HG02970 (cell line): ENCODE results near the gene SAFB.
"Not testable (repeated sequence)": the region's sequence is repeated elsewhere in the genome, so short reads cannot be mapped to it uniquely, and the experiment has no call there.

Experiments
- ATAC-seq: cut with Tn5 transposase; IDR thresholded peaks from one replicate; pipeline ENCODE4 v1.9.1; 2021; ENCODE audit warnings: mild to moderate bottlenecking, moderate library complexity, moderate number of reproducible peaks; ENCODE audit not compliant: unreplicated experiment, low FRiP score

The SAFB gene

GRCh38 chr19:5681391-5682106 lies 58.7 kb downstream of the SAFB start:
- ATAC-seq = no peak

DNA sequence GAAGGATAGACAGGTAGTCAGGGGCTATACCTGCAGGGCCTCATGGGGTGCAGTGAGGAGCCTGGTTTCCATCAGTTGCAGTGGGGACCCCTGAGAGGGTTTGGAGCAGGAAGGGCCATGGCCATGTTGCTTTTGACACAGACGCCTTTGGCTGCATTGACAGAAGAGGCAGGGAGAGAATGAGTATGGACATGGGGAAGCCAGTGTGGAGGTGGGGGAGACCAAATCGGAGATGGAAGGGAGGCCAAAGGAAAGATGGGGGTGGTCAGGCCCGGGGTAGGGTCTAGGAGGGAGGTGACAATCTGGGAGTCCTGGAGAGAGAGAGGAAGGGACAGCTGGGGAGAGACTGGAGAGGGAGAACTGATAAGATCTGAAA lies 59.2 kb downstream of the SAFB start:
- ATAC-seq = no peak

GRCh38 chr19:5683177-5683886 lies 60.4 kb downstream of the SAFB start:
- no peak for ATAC-seq

DNA sequence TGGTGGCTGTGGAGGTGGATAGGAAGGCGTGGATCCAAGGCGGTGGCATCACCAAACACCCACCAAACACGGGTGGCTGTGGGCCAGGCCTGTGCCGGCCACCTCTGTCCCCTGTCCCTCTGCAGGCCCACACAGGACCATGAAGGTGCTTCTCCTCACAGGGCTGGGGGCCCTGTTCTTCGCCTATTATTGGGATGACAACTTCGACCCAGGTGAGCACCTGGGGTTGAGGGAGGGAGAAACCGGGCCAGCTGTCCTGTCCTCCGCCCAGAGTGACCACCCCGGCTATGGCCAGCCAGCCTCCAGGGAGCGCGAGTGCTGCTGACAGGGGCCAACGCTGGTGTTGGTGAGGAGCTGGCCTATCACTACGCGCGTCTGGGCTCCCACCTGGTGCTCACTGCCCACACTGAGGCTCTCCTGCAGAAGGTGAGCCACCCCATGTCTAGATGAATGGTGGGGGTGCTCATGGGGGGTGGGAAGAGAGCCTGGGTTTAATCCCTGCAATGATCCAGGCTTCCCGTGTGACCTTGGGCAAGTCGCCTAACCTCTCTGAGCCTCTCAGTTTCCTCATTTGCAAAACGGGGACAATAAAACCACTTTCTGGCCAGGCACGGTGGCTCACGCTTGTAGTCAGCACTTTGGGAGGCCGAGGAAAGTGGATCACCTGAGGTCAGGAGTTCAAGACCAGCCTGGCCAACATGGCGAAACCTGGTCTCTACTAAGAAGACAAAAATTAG lies 62.0 kb downstream of the SAFB start:
- no peak for ATAC-seq

DNA sequence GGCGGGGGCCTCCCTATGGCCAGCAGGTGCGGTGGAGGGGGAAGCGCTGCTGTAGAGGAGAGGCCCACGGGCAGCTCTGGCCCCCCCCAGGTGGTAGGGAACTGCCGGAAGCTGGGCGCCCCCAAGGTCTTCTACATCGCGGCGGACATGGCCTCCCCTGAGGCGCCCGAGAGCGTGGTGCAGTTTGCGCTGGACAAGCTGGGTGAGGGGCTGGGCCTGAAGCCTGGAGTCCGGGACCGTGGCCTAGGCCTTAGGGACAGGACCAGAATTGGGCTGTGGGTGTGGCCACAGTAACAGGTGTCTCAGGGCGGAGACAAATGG lies 63.4 kb downstream of the SAFB start:
- no peak for ATAC-seq

GRCh38 chr19:5686647-5687359 lies 63.9 kb downstream of the SAFB start:
- ATAC-seq = peak; percentile 50

DNA sequence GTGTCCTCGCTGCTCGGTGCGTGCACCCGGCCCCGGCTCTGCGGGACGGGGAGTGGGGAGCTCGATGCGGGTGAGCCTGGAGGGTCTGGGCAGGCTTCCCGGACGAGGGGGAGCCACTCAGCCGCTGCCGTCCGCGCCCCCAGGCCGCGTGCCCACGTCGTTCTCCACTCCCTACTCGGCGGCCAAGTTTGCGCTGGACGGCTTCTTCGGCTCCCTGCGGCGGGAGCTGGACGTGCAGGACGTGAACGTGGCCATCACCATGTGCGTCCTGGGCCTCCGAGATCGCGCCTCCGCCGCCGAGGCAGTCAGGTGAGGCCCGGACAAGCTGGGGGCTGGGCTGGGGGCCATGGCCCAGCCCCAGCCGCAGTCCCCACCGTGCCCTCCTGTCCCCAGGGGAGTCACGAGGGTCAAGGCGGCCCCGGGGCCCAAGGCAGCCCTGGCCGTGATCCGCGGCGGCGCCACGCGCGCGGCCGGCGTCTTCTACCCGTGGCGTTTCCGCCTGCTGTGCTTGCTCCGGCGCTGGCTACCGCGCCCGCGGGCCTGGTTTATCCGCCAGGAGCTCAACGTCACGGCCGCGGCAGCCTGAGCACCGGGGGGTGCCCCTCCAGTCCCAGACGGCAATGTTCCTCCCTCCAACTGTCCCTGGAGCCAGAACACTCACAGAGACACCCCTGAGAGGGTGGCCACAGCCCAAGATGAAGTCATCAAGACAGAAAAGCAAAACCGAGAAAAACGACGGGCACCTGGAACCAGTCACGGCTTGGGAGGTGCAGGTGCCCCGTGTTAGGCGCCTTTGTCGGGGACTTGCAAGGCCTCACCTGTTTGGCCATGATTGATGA lies 64.7 kb downstream of the SAFB start:
- no peak for ATAC-seq

DNA sequence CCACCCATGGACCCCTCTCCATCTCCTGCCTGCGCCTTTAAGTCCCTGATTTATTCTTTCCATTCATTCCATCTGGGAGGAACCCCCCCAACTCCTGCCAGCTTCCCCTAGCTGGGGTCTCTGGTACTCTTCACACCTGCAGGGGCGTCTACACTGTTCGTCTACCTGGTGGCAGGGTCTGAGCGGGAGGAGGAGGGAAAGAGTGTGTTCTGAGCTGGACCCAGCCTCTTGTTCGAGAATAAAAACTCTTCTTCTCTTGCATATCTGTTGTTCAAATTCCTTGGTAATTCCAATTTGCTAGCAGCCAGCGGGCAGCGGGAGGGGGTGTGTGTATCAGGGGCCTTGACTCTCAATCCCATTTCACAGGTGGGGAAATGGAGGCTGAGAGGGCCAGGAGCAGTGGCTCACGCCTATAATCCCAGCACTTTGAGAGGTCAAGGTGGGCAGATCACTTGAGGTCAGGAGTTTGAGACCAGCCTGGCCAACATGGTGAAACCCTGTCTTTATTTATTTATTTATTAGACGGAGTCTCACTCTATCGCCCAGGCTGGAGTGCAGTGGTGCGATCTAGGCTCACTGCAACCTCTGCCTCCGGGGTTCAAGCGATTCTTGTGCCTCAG lies 65.5 kb downstream of the SAFB start:
- not testable (repeated sequence) for ATAC-seq

- ATAC-seq = peak; percentile 47
Observed at GRCh38 chr19:5690125-5690954, 67.5 kb downstream of the SAFB start, which contains the start of gene RPL36. TSS of gene RPL36 (plus strand) at chr19:5690295. CDS start at chr19:5690508, 213 bp downstream.

DNA sequence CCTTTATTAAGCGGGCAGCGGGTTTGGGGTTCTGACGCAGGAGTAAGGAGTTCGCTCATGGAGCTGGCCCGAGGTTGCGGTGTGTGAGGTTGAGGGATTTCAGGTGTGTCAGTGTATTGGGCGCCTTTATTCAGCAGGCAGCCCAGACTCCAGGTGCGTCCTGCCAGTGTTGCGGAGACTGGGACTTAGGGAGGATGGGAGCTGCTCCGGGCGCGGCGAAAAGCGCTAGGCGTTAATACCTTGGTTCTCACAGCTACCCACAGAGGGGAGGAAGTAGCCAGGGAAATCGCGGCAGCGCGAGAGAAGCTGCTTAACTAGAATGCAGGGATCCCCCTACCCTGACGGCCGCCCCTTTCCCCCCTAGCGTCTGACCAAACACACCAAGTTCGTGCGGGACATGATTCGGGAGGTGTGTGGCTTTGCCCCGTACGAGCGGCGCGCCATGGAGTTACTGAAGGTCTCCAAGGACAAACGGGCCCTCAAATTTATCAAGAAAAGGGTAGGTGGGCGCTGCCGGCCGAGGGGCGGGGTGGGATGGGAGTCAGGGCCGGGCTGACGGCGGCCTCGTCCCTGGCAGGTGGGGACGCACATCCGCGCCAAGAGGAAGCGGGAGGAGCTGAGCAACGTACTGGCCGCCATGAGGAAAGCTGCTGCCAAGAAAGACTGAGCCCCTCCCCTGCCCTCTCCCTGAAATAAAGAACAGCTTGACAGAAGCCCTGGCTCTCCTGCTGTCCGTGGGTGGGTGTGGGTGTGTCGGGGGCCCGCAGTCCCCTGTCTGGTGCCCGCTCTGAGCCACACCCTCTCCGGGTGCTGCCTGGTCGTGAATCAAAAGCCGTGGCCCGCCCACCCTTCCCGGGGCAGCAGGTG lies 68.3 kb downstream of the SAFB start:
- no peak for ATAC-seq

GRCh38 chr19:5691822-5692722 lies 69.2 kb downstream of the SAFB start:
- no peak for ATAC-seq

DNA sequence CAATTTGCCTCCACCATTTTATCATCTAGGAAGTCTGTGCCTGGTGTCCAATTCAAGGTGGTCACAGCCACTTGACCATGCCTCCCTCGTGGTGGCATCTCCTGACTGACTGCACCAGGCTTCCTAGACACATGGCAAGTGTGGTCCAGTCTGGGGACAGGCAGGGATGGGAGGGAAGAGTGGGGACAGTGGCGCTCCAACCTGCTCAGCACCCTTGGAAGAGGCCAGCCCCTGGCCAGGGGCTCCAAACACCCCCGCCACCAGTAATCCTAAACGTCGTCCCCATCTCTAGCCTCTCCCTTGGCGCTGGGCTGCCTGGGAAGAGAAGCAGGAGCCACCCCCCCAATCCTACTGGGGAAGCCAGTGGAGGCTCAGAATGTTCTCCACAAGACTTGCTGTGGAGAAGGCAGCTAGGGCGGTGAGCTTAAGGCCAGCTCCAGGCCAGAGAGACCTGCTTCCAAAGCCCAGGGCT lies 69.9 kb downstream of the SAFB start:
- no peak for ATAC-seq

DNA sequence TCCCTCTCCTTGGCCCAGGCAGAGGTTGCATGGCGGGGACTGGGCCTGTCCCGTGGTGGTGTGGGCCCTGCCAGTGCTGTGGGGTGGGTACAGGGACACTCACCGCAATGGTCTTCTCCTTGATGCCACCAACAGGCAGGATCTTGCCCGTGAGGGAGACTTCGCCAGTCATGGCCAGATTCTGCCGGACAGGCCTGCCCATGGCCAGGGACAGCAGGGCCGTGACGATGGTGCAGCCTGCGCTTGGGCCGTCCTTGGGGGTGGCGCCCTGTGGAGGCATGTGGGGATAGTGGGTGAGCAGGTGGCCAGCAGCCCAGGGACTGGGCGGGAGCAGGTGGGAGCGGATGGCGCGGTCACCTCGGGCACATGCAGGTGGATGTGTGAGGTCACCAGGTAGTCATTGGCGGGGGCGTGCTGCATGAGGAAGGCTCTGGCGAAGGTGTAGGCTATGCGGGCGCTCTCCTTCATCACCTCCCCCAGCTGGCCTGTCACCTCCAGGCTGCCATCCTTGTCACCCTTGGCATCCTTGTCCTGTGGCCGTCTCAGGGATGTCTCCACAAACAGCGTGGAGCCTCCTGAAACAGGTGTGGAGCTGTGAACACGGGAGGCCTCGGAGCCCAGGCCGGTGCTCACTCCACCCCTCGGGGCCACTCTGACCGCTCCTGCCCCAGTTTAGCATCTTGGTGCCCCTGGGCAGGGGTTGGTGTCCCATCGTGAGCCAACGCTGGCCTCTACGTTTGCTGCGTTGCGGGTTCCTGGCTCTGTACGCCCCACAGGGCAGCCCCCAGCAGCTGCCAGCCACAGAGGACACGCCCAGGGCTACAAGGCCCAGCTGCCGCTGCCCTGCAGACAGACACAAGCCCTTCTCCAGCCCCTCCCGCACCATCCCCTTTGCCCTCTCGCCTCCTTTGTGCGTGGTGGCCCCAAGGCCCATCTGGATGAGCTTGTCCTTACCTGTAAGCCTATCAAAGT lies 70.6 kb downstream of the SAFB start:
- ATAC-seq = no peak

DNA sequence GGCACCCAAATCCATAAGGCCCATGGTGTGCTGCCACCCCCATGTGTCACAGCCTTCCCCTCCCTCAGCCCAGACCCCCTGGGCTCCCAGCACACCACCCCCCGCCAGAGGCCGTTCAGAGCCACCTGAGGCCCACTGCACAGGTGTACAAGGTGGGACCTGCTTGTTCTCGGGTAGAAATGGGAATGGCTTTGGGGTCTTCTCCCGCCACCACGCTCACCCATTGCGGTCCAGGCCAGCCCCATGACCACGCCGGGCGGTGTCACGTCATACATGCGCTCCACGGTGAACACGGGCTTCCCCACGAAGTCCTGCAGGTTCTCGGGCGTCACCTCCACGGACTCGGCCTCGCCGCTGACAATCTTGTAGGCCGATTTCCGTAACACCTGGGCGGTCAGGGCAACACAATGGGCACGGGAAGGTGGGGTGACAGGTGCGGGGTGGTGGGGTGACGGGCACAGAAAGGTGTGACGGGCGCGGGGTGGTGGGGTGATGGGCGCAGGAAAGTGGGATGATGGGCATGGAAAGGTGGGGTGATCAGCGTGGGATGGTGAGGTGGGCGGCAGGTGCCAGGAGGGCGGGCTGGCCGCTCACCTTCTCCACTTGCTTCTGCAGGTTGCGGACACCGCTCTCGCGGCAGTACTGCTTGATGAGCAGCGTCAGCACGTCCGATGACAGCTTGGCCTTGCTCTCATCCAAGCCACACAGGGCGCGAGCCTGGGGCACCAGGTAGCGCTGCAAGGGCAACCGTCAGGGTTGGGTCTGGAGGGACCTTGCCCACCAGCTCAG lies 71.5 kb downstream of the SAFB start:
- ATAC-seq = no peak
